Measurements from ENCODE around the gene ARID5B. TPM values are rescaled to one million over a fixed set of nuclear protein-coding genes. Genes with fewer than 3 reads are reported as not detected.

Gene ARID5B
- total and polyA plus RNA-seq, 2 donors (not counting 3 experiments of a cell fraction or from before 2014, with no cell fraction given): 5.6 to 8.9 TPM

DNA sequence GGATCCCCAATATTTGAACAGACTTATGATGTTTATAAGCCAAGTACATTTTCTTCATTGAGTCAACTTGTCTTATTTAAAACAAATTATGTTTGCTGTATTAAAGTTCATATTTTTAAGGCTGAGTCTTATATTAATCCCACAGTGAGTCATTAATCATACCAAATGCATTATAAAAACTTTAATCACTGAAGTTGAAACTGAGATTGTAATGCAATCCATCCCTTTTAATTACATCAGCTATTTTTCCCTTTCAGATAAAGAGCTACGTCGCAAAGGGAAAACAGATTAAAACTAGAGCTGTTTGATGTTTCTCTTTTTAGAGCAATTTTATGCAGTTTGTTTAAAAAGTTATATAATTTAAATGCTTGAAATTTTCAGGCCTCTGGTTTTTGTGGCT lies 183.0 kb downstream of the ARID5B start:
- intact Hi-C loops (cut with micrococcal nuclease) (no loop called here), dilution Hi-C loops (cut with MboI; ENCODE audit: extremely low pct_ligation_motif_present, low sequenced_read_pairs) (no loop called here)
- Histone ChIP-seq H3K36me3 (ENCODE audit: control insufficient read depth in 2 of 2, extremely low read depth in 1 of 2, insufficient read depth in 2 of 2, low read length in 2 of 2) (peaks cover 0 to 2% of the 10 kb centered on the region in 2 experiments), H2AFZ (ENCODE audit: low read depth, low read length) (no peak overlapping the region), H3K27me3 (ENCODE audit: control insufficient read depth in 2 of 2, insufficient read depth in 2 of 2, low read length in 2 of 2) (no peaks in the 10 kb centered on the region), H3K9me3 (replicated peaks; ENCODE audit: control insufficient read depth, insufficient read depth, low read length) (no peaks in the 10 kb centered on the region), H3K4me3 (replicated peaks in 1 of 3; ENCODE audit: insufficient read depth in 1 of 3, low read depth in 1 of 3, low read length in 3 of 3) (no peak overlapping the region), H3K4me2 (ENCODE audit: insufficient read depth, low read length) (no peak overlapping the region), H3K27ac (ENCODE audit: insufficient read depth, low read depth, low read length) (peak overlapping the region; percentile 100), H3K79me2 (ENCODE audit: control insufficient read depth, insufficient read depth, low read length) (no peaks in the 10 kb centered on the region), H3K9ac (replicated peaks; ENCODE audit: extremely low read depth, insufficient read depth, low read length) (no peak overlapping the region), H3K4me1 (ENCODE audit: control insufficient read depth, extremely low read depth, insufficient read depth, low read length) (peaks cover 37% of the 10 kb centered on the region), H4K20me1 (replicated peaks; ENCODE audit: control insufficient read depth, extremely low read depth, insufficient read depth, low read length) (no peaks in the 10 kb centered on the region), H3K9me1 (replicated peaks; ENCODE audit: control insufficient read depth, extremely low read depth, insufficient read depth, low read length) (no peaks in the 10 kb centered on the region)
- FAIRE-seq (no peak), DNase-seq (ENCODE audit: low read depth, low spot score) (no peak)
- TF ChIP-seq JUN (IDR thresholded peaks at IDR 0.05; ENCODE audit: borderline replicate concordance, insufficient read depth, insufficient read length, low read depth): no peak
- TF ChIP-seq, protein P1, sequence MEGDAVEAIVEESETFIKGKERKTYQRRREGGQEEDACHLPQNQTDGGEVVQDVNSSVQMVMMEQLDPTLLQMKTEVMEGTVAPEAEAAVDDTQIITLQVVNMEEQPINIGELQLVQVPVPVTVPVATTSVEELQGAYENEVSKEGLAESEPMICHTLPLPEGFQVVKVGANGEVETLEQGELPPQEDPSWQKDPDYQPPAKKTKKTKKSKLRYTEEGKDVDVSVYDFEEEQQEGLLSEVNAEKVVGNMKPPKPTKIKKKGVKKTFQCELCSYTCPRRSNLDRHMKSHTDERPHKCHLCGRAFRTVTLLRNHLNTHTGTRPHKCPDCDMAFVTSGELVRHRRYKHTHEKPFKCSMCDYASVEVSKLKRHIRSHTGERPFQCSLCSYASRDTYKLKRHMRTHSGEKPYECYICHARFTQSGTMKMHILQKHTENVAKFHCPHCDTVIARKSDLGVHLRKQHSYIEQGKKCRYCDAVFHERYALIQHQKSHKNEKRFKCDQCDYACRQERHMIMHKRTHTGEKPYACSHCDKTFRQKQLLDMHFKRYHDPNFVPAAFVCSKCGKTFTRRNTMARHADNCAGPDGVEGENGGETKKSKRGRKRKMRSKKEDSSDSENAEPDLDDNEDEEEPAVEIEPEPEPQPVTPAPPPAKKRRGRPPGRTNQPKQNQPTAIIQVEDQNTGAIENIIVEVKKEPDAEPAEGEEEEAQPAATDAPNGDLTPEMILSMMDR (IDR thresholded peaks at IDR 0.05; ENCODE audit: extremely low read depth in 1 of 2, insufficient read depth in 1 of 2, low read depth in 1 of 2, low read length in 2 of 2): no peak
- no peak for TF ChIP-seq POLR2AphosphoS5 (IDR thresholded peaks at IDR 0.05; ENCODE audit: insufficient read depth, low read depth, low read length)
- no TSS peak for BruUV-seq (replicated peaks)
- CTCF ChIA-PET: interaction anchor here (1.8 kb wide), 1 partner anchor 9 kb away, joined by 4 read pairs; no protein-coding TSS in a partner anchor
- POLR2A ChIA-PET: interaction anchor here (1.0 kb wide), 1 partner anchor 11 kb away, joined by 3 read pairs; no protein-coding TSS in a partner anchor

DNA sequence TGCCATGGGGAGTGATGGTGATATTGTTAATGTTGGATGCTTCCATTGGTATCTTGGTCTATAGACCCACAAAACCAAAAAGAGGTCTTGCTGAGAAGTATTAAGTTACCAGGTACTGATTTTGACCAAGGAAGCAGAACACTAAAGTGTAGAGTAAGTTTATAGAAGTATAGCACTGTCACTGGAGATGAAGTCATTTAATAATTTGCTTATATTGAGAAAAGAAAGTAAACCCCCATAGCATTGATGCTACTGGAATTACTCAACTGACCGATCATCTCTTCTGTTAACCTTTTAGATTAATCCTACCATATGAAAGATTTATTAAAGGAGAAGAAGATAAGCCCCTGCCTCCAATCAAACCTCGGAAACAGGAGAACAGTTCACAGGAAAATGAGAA lies 183.9 kb downstream of the ARID5B start:
- no peaks in the 10 kb centered on the region for H3K9me1 ChIP-seq (replicated peaks; ENCODE audit: control insufficient read depth, extremely low read depth, insufficient read depth, low read length)
- no peak overlapping the region for H2AFZ ChIP-seq (ENCODE audit: low read depth, low read length)
- H4K20me1 ChIP-seq (replicated peaks; ENCODE audit: control insufficient read depth, extremely low read depth, insufficient read depth, low read length): no peaks in the 10 kb centered on the region
- FAIRE-seq (no peak), DNase-seq (ENCODE audit: low read depth, low spot score) (no peak)
- no peak overlapping the region for H3K4me3 ChIP-seq (replicated peaks in 1 of 3; ENCODE audit: insufficient read depth in 1 of 3, low read depth in 1 of 3, low read length in 3 of 3)
- ChIA-PET POLR2A (no interaction called here), CTCF (no interaction called here)
- no peak overlapping the region for H3K4me2 ChIP-seq (ENCODE audit: insufficient read depth, low read length)
- H3K4me1 ChIP-seq (ENCODE audit: control insufficient read depth, extremely low read depth, insufficient read depth, low read length): peaks cover 37% of the 10 kb centered on the region
- H3K9me3 ChIP-seq (replicated peaks; ENCODE audit: control insufficient read depth, insufficient read depth, low read length): no peaks in the 10 kb centered on the region
- H3K27ac ChIP-seq (ENCODE audit: insufficient read depth, low read depth, low read length): no peak overlapping the region
- TF ChIP-seq, protein P1 (IDR thresholded peaks at IDR 0.05; ENCODE audit: extremely low read depth in 1 of 2, insufficient read depth in 1 of 2, low read depth in 1 of 2, low read length in 2 of 2): no peak
- no peak for TF ChIP-seq POLR2AphosphoS5 (IDR thresholded peaks at IDR 0.05; ENCODE audit: insufficient read depth, low read depth, low read length)
- no peak for TF ChIP-seq POLR2A (IDR thresholded peaks at IDR 0.05; ENCODE audit: low read depth, low read length)
- TF ChIP-seq JUN (IDR thresholded peaks at IDR 0.05; ENCODE audit: borderline replicate concordance, insufficient read depth, insufficient read length, low read depth): no peak
- no peak for TF ChIP-seq GATA2 (IDR thresholded peaks at IDR 0.05; ENCODE audit: insufficient read depth, insufficient read length, low read depth, low read length)
- no peak for TF ChIP-seq MYC (IDR thresholded peaks at IDR 0.05; ENCODE audit: low read depth, low read length)
- TF ChIP-seq, protein P2, sequence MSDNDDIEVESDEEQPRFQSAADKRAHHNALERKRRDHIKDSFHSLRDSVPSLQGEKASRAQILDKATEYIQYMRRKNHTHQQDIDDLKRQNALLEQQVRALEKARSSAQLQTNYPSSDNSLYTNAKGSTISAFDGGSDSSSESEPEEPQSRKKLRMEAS (IDR thresholded peaks at IDR 0.05; ENCODE audit: insufficient read depth, insufficient read length): no peak
- no peak for TF ChIP-seq EZH2 (IDR thresholded peaks at IDR 0.05; ENCODE audit: borderline replicate concordance, low read depth, low read length, severe bottlenecking)
- no peak for TF ChIP-seq FOS (IDR thresholded peaks at IDR 0.05; ENCODE audit: borderline replicate concordance, insufficient read depth, low read length)
- intact Hi-C loops (cut with micrococcal nuclease): no loop called here
- dilution Hi-C loops (cut with MboI; ENCODE audit: extremely low pct_ligation_motif_present, low sequenced_read_pairs): no loop called here
- H3K9ac ChIP-seq (replicated peaks; ENCODE audit: extremely low read depth, insufficient read depth, low read length): no peak overlapping the region
- no peaks in the 10 kb centered on the region for H3K79me2 ChIP-seq (ENCODE audit: control insufficient read depth, insufficient read depth, low read length)
- peaks cover 0 to 2% of the 10 kb centered on the region in 2 experiments for H3K36me3 ChIP-seq (ENCODE audit: control insufficient read depth in 2 of 2, extremely low read depth in 1 of 2, insufficient read depth in 2 of 2, low read length in 2 of 2)
- no TSS peak for BruUV-seq (replicated peaks)
- H3K27me3 ChIP-seq (ENCODE audit: control insufficient read depth in 2 of 2, insufficient read depth in 2 of 2, low read length in 2 of 2): no peaks in the 10 kb centered on the region

Measured in endothelial cell of umbilical vein (primary cell).